ENCODE measurements around the gene M1AP.
A peak's percentile ranks its signal among the peaks of the same experiment; 100 is the strongest.

M1AP gene

DNA sequence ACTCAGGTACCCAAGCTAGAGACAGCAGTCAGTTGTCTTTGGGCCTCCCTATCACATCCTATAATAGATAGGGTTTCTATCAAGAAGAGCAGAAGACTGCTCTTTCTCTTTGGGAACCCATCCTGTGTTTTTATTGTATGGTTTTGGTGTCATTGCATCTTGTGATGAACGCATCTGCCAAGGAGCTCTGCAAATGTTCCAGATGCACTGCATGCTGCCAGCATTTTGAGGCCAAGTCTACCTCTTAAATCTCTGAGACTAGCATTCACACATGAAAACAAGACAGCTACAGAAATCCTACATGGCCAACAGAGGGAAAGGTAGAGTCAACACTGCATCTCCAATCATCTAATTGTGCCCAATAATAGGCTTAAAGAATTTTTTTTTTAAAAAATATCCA lies 20.0 kb upstream of the M1AP start:
- H3K4me3 ChIP-seq (ENCODE audit: low read depth, low read length), result no peak overlapping the region
- in situ Hi-C loops (cut with HindIII; ENCODE audit: low sequenced_read_pairs), result no loop called here
- no peak for DNase-seq (ENCODE audit: low read depth)
- no peak for TF ChIP-seq CTCF (IDR thresholded peaks at IDR 0.05; ENCODE audit: low read depth, low read length, missing control alignments)

DNA sequence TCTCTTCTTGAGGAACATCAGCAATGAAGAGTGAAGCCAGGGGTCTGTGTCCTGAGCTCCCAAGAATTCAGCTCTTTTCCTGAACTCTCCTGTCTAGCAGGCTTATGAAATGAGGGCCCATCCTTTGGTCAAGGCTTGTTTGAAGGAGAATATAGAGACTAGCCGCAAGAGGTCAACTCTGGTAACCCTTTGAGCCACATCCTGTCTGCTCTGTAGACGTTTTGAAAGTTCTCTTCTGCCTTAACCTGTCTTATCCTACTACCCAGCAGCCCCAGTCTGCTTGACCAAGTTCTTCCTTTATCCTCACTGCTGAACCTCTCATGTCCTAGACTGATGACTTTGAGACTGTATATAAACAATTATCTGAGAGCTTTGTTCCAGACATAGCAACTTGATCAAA lies 11.3 kb upstream of the M1AP start:
- TF ChIP-seq CTCF (IDR thresholded peaks at IDR 0.05; ENCODE audit: low read depth, low read length, missing control alignments), result no peak
- in situ Hi-C loops (cut with HindIII; ENCODE audit: low sequenced_read_pairs), result no loop called here
- no peak for DNase-seq (ENCODE audit: low read depth)
- no peak overlapping the region for H3K4me3 ChIP-seq (ENCODE audit: low read depth, low read length)

- H3K4me3 ChIP-seq (ENCODE audit: low read depth, low read length), result no peak overlapping the region
- in situ Hi-C loops (cut with HindIII; ENCODE audit: low sequenced_read_pairs), result no loop called here
- DNase-seq (ENCODE audit: low read depth), result no peak
- no peak for TF ChIP-seq CTCF (IDR thresholded peaks at IDR 0.05; ENCODE audit: low read depth, low read length, missing control alignments)
Observed at GRCh38 chr2:74658516-74658915, 10.4 kb upstream of the M1AP start.

DNA sequence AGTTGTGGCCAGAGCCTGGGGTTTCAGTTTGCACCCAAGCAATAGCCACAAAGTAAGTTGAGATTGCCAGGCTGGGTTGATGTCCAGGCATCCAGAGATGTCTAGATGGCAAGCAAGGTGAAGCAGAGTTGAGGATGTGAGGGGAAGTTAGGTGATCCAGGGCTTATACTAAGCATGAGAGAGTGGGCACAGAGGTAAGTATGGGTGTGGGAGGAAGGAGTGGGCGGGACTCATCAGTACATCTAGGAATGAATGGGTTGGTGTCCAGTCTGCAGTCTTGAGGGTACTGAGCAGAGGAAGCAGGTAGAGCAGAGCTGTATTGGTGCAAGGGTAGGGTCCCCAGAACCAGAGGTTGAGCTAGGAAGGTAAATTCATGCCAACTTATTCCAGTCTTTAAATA lies 7.4 kb upstream of the M1AP start:
- no peak overlapping the region for H3K4me3 ChIP-seq (ENCODE audit: low read depth, low read length)
- in situ Hi-C loops (cut with HindIII; ENCODE audit: low sequenced_read_pairs), result no loop called here
- DNase-seq (ENCODE audit: low read depth), result no peak
- TF ChIP-seq CTCF (IDR thresholded peaks at IDR 0.05; ENCODE audit: low read depth, low read length, missing control alignments), result no peak

DNA sequence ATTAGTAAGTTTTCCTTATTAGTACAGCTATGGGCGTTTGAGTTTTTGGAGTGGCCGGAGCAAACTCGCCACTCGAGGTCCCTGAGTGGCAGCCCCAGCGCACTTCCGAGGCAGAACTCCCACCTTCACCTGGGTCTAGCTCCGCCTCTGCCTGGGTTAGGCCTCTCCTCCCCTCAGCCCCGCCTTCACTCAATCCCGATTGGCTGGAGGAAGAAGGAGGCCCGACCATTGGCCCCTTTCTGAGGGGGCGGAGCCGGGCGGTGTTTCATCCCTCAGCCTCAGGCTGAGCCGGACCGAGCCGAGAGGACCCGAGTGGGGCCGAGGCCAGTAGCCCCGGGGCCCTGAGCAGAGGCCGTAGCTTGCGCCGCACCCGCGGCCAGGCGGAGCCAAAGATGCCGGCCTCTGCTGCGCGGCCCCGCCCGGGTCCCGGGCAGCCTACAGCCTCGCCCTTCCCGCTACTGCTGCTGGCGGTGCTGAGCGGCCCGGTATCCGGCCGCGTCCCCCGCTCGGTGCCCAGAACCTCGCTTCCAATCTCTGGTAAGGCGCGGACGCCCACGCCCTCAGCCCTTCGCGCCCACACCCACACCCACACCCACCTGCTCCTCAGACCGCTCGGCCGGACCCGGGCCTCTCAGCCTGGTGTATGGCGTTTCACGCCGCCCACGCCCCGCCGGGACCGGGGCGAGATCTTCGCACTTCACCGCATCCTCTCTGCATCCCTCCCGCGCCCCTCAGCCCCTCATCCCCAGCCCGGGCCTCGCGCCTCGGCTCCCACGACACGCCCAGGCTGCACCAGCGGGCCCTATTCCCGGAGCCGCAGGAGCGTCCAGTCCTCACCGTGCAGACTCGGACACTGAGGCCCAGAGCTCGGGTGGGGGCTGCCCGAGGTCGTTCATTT lies 6.1 kb upstream of the M1AP start, which contains the start of gene SEMA4F:
Gene SEMA4F, plus strand, starts transcription at position 263 of the 898 bp plus-strand sequence. Its CDS starts 130 bp downstream, at position 393.
- TF ChIP-seq CTCF (IDR thresholded peaks at IDR 0.05; ENCODE audit: low read depth, low read length, missing control alignments), result no peak
- peak within 1 kb of the TSS; percentile 58 for H3K4me3 ChIP-seq (ENCODE audit: low read depth, low read length)
- in situ Hi-C loops (cut with HindIII; ENCODE audit: low sequenced_read_pairs), result no loop called here
- peak; percentile 82 for DNase-seq (ENCODE audit: low read depth)

DNA sequence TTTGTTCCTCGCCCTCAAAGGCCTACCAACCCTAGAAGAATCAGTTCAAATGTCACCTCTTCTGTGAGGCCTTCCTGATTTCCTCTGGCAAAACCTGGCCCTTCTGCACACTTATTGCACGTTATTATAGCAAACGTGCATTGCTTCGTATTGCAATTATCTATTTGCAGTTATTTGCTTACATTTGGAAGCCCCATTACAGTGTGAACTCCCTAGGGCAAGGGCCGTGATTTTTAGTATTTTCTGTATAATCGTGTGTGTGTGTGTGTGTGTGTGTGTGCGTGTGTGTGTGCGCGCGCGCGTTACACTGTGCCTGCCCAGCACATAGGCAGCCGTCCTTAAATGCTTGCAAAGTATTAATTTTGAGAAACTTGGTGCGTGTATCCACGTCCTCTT lies 5.5 kb upstream of the M1AP start:
- in situ Hi-C loops (cut with HindIII; ENCODE audit: low sequenced_read_pairs), result no loop called here
- peak overlapping the region; percentile 58 for H3K4me3 ChIP-seq (ENCODE audit: low read depth, low read length)
- no peak for TF ChIP-seq CTCF (IDR thresholded peaks at IDR 0.05; ENCODE audit: low read depth, low read length, missing control alignments)
- no peak for DNase-seq (ENCODE audit: low read depth)

Data from astrocyte of the cerebellum (primary cell).